ENCODE data around the gene CR1.
"Not testable (repeated sequence)": the region's sequence is repeated elsewhere in the genome, so short reads cannot be mapped to it uniquely, and the experiment has no call there.

CR1 gene

DNA sequence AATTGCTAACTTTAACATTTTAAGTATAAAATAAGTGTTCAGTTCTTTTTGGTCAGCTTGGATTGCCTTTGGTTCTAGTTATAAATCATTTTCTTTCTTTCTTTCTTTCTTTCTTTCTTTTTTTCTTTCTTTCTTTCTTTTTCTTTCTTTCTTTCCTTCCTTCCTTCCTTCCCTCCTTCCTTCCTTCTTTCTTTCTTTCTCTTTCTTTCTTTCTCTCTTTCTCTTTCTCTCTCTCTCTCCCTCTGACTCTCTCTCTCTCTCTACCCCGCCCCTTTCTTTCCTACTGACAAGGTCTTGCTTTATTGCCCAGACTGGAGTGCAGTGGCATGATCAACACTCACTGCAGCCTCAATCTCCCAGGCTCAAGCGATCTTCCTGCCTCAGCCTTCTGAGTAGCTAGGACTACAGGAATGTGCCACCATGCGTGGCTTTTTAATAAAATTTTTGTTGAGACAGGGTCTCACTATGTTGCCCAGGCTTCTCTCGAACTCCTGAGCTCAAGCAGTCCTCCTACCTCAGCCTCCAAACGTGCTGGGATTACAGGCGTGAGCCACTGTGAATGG, 187.0 kb downstream of the CR1 start:
- DNase-seq, result not testable (repeated sequence)

DNA sequence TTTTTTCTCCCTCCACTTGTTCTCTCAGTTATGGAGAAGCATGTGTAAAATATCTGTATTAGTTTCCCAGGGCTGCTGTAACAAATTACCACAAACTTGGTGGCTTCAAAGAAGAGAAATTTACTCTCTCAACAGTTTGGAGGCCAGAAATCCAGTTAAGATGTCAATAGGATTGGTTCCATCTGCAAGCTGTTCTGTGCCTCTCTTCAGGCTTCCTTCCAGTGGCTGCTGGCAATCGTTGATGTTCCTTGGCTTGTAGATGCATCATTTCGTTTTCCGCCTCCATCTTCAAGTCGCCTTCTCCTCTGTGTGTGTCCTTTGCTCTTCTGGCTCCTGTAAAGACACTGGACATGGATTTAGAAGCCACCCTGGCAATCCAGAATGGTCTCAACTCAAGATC, 194.6 kb downstream of the CR1 start:
- DNase-seq, result not testable (repeated sequence)

DNA sequence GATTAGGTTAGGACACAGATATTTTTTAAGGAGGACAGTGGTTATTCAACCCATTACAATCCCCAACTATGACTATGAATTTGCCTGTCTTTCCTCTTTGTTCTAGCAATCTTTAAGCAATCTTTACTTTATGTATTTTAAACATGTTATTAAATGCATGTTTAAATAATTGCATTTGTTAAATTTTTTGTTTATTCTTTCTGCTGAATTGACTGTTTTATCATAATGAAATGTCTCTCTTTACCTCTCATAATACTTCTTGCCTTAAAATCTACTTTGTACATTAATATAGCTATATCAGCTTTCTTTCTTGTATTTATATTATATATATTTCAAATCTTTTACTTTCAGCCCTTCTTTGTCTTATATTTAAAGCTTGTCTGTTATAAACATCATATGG, 195.1 kb downstream of the CR1 start:
- no peak for DNase-seq

Data from NCI-H510A treated with DMSO at 0.1 percent for 48 hours (cell line).